Activated CD4-positive, CD25-positive, alpha-beta regulatory T cell (primary cell): ENCODE measurements around the gene HMX1.

ENCODE experiments used
- DNase-seq, 4 experiments: peaks; one replicate each; lab custom pipeline; 2025; lab: John Stamatoyannopoulos, UW

Gene HMX1

GRCh38 chr4:8892556-8893226, 21.1 kb upstream of the HMX1 start:
- DNase-seq = no peak

GRCh38 chr4:8891646-8892555, 20.3 kb upstream of the HMX1 start:
- no peak for DNase-seq

DNA sequence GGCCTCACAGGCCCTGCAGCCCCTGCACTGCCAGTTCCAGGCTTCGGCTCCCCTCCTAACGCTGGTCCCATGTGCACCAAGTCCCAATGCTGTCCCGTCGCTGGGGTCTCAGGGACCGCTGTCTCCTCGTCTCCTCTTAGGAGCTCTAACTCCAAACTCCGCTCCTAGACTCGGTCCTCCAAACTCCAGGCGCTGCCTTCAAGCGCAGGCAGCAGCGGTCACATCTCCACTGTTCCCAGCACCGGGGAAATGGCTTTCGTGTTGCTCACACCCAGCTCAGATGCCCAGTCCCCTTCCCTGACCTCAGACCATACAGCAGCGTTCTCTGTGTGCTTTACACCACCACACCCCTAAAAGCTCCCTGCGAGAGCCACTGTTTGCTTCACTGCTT, 19.6 kb upstream of the HMX1 start:
- DNase-seq = no peak

GRCh38 chr4:8888856-8889255, 17.2 kb upstream of the HMX1 start:
- no peak for DNase-seq

DNA sequence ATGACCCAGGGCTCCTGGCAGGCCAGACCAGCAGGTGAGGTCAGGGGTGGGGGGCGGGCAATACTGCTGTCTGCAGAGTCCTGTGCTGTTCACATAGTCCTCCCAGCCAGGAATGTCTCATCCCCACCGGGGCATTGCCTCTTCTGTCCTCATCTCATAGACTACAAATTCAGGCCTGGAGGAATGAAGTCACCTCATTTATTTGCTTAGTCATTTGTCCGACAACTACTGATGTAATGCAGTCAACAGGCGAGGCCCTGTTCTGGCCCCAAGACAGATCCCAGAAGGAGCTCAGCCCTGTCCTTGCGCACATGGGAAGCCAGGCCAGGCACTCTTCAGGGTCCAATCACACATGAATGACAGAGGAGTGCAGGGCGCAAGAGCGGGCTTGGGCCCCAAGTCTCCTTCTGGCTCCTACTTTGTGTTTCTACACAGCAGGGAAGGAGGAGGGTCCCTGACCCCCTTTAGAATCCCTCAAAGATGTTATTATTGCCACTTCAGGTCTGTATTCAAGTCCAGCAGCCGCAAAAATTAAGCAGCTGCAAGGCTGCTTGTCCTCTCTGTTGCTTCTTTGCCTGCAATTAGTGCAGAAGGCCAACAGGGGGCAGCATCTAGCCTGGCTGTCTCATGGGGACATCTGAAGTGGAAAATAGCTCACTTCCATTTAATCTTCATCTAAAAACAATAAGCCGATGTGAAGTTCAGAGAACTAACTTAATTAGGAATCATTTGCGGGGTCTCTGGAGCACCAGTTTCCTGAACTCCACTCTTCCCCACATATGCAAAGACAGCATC, 15.2 kb upstream of the HMX1 start:
- no peak for DNase-seq

DNA sequence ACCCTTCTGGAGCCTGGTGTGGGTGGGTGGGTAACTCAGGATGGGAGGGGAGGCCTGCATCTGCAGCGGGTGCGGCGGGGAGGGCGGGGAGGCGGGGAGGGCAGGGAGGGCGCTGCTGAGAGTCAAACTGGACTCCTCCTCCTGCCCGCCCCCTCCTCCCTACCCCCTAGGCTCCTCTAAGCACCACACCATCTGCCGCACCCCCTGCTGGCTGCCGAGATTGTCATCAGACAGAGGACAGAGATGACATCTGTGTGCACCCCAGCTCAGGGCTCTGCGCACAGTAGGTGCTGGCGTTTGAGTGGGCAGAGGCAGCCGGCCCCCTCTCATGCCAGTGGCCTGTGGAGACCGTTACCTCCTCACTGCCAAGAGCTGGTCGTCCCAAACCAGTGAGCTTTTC, 10.6 kb upstream of the HMX1 start:
- DNase-seq = no peak

DNA sequence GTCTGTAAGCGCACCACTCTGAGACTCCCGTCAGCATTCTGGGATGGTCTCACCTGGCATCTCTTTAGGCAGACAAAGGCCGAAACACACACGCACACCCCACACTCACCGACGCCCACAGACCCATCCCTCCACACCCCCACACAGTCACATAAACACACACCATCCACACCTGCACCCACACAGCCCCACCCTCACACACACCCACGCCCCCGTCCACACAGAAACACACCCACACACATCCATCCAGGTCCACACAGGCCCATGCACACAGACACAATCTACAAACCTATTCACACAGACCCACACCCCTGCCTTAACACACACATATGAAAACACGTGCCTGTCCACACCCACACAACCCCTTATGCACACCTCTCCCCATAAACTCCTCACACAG, 9.2 kb upstream of the HMX1 start:
- DNase-seq = no peak

DNA sequence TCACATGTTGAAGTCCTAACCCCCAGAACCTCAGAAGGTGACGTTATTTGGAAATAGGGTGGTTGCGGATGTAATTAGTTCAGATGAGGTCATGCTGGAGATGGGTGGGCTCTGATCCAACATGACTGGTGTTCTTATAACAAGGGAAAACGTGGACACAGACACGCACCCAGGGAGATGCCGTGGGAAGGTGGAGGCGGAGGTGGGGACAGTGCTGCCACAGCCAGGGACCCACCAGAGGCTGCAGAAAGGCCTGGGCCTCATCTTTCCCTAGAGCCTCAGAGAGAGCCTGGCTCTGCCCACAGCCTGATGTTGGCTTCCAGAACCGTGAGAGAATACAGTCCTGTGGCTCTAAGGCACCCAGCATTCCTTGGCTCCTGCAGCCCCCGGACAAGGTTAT, 7.9 kb upstream of the HMX1 start:
- no peak for DNase-seq

GRCh38 chr4:8878421-8878820, 6.8 kb upstream of the HMX1 start:
- no peak for DNase-seq

- no peak for DNase-seq
These were observed 6.1 kb upstream of the HMX1 start for GRCh38 chr4:8877780-8878040.

DNA sequence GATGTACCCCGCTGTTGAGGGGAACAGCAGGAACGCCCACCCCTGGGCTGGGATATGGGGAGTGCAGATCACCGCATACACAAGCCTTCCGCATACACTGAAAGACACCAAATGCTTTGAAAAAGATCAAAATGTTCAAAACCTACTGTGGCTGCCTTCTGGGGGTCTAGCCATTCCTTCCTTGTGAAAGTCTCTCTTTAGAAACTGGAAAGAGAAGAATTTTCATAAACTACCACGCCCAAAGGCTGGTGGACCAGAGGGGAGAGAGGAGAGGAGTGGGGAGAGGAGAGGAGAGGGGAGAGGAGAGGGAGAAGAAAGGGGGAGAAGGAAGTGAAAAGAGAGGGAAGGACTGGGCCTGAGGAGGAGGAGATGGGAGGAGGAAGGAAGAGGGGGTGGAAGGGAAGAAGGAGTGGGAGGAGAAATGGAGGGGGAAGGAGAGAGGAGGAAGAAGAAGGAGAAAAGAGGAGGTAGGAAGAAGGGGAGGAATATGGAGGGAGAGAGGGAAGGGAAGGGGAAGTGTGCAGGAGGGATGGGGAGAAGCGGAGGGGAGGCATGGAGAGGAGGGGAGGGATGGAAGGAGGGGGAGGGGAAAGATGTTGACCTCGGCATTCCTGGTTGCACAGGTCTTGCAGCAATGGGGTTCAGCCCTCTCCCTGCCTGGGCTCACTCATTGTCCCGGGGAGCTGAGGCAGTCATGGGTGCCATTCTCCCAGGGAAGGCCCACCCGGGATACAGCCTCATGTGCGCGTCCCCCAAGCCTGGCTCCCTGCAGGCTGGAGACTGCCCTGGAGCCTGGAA, 5.5 kb upstream of the HMX1 start:
- no peak for DNase-seq

DNA sequence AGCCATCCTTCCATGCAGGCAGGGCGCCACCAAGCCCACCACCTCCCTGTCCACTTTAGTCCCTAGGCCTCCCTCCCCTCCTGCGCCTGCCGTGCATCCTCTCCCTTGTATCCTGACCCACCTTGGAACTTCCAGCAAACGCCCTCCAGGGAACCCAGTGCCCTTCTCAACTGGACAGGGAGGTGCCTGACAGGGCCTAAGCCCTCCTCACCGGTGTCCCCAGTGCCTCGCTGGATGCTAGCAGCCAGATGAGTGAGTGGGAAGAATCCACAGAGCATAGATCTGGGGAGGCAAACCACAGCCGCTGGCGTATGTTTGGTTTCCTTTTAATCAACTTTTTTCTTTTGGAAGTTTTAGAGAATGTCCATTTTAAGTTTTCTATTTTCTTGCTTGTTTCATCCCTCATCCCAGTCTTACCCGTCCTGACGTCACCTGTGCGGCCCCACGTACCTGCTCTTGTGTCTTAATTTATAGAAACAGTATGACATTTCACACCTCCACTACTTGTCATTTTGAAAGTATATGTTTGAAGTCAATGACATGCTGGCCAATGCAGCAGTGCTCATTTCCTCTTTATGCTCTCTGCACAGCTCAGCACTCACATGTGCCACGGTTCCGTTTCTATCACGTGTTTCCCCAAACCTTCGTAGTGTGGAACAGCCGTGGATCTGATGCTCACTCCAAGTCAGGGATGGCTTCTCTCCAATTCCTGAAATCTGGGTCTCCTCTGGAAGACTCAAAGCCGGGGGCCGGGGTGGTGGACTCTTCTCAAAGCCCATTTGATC, 3.4 kb upstream of the HMX1 start:
- no peak for DNase-seq

DNA sequence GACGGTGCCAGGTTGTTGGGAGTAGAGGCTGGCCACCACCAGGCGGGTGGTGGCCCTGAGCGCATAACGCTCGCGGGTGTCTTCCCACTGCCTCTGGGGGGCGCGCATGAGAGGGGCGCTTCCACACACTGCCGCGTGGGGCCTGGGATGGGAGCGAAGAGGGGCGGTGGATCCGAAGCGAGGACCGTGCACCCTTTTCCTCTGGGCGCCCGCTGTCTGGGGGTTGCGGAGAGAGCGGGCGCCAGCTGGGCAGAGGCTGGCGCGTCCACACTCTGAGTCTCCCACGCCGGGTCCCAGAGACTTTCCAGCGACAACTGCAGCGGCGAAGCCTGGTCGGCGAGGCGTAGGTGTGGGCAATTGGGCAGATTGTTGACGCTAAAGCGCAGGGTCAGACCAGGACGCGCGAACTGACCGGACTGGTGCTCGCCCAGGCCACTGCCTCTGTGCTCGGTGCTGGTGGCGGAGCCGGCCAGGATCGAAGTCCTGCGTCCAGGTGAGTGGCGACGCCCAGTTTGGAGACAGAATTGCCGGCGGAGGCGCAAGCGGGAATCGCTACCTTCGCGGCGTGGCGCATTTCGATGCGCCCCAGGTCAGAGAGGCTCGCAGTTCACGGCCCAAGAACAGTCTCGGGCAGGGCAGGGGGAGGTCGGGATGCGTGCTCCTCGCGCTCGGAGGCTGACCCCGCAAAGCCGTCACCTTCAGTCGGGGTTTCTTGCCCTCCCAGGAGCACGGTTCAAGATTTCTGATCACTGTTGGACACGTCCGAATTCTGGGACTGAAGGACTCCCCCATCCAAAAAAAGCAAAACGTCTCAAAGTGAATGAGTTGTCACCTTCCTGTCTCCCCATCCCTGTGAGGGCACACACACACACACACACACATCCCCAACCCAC, 2.6 kb upstream of the HMX1 start:
- no peak for DNase-seq

- no peak for DNase-seq
These were observed 1.0 kb upstream of the HMX1 start for GRCh38 chr4:8872402-8873291.

- DNase-seq = no peak
These were observed 807 bp downstream of the HMX1 start for GRCh38 chr4:8870647-8871416.

DNA sequence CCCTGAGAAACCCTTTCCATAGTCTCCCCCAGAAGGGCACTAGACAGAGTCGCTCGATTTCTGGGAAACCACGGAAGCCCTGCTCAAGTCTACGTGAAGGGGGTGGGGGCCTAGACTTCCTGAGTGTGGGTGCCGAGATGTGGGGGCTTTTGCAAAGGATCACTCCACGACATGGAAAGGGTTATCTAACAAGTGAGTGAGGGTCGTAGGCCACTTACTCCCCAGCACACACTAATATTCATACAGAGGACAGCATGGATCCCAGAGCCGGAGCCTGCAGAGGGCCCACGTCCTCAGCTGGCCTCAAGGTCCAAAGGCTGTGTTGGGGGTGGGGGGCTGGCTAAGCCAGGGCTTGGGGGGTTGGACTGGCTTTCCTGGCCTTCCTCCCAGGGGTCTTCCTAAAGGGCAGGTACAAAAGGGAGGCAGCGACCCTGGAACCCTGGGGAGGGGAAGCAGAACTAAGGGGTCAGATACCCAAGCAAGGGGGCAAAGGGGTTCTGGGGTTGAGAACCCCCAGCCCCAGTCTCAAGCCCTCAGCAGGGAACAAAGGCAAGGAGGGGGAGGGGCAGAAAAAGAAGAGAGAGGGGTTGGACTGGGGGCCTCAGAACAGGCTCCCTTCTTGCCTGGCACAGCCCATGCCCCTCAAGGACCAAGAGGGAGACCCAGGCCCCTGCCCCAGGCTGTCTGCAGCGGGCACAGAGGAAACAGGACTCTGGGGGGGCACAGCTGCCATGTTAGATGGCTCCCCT, 1.6 kb downstream of the HMX1 start:
- no peak for DNase-seq

DNA sequence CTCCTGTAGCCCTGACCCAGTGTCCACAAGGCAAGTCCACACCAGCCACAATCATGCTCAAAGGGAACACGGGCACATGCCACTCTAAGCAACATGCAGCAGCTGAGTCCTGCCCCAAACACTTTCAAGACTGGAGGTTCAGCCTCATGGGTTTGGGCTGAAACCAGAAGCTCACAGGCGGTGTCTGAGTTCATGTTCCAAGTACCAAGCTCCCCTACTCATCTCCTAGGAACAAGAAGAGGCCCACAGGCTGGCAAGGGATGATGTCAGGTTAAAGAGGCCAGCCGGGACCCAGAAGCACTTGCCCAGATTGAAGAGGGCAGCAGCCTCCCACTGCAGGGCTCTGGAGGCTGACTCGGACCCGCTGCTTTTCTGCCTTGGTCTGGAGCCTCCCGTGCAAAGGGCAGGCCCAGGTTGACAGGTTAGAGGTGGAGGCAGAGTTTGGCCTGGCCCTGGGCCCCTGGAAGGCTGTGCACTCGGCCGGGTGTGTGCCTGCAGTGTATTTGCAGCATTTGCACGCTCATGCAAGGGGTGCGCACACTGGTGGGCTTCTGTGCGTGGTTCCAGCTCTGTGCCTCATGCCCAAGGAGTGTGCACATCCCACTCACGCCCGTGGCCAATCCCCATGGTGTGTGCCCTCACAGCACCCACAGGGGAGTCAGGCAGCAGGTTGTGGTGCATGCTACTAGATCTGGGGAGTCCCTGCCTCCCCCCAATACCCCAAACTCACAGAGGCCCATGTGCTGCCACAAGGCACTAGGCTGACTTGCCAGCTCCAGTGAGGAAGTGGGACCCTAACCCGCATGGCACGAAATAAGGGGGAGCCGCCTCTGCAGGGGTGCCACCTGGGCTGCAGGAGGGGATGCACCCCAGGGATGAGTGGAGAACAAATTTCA, 2.4 kb downstream of the HMX1 start:
- DNase-seq = no peak
